HG03175 (cell line): Measurements from ENCODE around the gene RECK.
A peak's percentile ranks its signal among the peaks of the same experiment; 100 is the strongest.
"Not testable (repeated sequence)": the region's sequence is repeated elsewhere in the genome, so short reads cannot be mapped to it uniquely, and the experiment has no call there.

ENCODE experiments used
- ATAC-seq: cut with Tn5 transposase; IDR thresholded peaks from one replicate; pipeline ENCODE4 v1.9.1; 2021; ENCODE audit warnings: mild to moderate bottlenecking, moderate library complexity; ENCODE audit not compliant: unreplicated experiment

Gene RECK, protein sequence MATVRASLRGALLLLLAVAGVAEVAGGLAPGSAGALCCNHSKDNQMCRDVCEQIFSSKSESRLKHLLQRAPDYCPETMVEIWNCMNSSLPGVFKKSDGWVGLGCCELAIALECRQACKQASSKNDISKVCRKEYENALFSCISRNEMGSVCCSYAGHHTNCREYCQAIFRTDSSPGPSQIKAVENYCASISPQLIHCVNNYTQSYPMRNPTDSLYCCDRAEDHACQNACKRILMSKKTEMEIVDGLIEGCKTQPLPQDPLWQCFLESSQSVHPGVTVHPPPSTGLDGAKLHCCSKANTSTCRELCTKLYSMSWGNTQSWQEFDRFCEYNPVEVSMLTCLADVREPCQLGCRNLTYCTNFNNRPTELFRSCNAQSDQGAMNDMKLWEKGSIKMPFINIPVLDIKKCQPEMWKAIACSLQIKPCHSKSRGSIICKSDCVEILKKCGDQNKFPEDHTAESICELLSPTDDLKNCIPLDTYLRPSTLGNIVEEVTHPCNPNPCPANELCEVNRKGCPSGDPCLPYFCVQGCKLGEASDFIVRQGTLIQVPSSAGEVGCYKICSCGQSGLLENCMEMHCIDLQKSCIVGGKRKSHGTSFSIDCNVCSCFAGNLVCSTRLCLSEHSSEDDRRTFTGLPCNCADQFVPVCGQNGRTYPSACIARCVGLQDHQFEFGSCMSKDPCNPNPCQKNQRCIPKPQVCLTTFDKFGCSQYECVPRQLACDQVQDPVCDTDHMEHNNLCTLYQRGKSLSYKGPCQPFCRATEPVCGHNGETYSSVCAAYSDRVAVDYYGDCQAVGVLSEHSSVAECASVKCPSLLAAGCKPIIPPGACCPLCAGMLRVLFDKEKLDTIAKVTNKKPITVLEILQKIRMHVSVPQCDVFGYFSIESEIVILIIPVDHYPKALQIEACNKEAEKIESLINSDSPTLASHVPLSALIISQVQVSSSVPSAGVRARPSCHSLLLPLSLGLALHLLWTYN

DNA sequence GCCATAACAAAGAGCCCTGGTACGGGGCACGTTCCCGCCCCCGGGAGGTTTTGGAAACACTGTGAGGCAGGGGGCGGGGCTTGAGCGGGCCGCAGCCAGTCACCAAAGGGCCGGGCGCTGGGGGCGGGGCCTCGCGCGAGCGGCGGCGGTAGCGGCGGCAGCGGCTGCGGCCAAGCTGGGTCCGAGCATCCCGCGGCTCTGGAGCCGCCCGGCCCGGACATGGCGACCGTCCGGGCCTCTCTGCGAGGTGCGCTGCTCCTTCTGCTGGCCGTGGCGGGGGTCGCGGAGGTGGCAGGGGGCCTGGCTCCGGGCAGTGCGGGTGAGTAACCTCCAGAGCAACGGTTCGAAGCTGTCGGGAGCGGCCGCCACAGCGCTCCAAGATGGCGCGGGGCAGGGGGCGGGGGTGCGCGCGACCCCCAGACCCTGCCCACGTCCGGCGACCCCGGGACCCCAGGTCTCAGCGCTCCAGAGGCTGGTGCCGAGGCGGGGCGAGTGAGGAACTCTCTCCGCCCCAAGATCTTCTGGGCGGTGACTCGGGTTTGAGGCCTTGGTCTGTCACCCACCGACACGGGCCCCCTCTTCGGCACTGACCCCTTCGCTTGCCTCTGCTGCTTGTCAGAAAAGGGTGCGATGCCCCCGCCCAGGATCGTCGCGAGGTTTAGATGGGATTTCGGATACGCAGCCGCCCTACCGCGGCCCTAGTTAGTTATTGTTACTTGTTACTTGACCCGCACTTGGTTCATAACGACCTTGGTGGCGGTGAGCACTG is at the start of gene RECK:
RECK (plus strand) TSS at position 134 of the 769 bp plus-strand sequence; CDS start at position 220, 86 bp downstream.
- ATAC-seq: peak; percentile 80

DNA sequence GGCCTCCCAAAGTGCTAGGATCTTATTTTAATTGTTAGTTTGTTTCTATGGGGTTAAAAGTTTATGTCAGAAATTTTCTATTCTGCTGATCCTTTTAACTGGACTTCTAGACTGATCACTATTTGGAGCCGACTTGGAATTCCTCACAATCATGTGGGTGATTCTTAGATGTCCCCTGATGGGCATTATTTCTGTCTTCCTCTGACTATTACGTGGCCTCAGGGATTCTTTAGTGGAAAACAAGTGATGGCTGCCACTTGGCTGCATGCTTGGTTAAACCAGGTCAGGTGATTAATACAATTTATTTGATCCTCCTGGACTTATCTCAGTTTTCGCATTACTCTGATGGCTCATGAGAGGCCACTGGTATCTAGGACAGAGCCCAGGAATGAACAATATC is 46.6 kb upstream of the RECK start:
- ATAC-seq: no peak

DNA sequence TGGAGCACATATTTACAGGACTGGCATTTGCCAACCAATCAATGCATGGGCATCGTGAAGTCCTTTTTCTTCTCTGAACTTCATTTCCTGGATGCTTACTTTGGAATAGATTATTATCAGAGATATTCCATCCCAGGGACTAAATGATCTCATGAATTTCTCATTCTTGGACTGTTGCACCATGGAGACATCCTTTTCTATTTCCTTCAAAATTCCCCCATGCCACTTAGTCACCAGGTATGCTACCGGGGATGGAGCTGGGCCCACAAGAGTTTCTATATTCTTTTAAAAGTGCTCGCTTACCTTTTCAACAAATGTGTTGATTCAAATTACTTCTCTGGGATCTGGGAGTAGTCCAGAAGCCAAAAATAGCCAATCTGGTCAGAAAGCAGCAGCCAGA is 43.6 kb upstream of the RECK start:
- not testable (repeated sequence) for ATAC-seq

DNA sequence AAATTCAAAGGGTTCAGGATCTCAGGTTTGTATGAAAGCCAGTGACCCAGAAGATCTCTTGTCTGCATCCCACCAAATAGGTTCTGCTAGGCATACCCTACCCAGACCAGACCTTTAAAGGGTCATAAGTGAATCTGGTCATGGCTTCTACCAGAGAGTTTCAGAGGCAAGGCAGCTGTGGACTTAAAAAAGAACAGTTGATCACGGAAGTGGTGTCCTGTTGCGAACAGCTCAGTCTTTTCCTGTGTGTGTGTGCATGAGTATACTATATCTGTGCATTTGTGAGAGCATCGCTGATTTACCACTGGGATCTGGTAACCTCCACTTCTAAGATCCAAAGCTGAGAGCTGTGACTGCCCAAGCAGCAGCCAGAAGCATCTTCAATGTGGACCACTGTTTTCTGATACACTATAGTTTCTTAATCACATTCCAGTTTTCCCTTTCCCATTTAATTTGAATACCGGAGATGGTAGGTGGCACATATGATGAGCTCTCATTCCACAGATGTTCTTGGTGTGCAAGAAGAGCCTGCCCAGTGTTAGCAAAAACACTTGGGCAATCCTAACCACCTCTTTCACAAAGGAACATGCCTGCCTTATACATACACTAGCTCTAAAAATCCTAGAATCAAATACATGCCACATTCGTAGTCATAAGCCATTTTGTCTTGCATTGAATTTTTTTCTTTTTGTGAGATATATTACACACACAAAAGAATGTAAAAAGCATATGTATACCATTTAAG is 42.6 kb upstream of the RECK start:
- ATAC-seq: no peak

DNA sequence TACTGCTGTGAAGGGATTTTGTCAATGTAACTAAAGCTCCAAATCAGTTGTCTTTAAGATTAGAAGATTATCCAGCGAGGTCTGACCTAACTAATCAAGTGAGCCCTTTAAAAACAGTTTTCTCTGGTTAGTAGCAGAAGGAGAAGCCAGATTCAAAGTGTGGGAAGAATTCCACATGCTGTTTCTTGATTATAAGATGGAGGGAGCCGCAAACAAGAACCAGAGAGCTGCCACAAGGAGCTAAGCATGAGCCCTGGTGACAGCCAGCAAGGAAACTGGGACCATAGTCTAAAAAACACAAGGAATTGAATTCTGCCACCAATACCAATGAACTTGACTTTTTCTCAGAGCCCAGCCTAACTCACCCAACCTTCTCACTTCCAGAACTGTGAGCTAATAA is 41.8 kb upstream of the RECK start:
- ATAC-seq: no peak

DNA sequence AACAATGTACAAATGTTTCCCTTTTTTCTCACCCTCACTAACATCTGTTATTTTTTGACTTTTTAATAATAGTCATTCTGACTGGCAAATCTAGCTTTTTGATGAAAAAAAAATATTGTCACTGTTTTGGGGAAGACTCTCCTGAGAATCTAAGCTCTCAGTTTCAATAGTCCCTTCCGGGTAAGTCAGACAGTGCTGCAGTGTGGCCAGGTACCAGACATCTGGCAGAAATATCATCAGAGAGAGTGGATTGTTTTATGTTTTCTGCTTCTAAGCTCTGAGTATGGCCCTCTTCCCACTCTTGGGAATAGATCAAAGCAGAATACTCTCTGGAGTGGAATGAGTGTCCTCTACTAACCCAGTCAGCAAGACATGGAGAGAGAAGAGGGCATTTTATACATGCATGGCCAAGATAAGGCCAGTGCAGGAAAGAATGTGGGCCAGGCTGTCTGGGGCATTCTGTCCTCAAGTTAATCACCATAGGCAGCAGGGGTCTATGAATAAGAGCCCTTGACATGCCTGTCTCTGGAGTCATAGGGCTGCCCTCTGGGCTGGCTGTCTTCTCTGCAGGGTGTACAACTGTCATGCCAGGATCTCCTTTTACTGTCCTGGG is 40.2 kb upstream of the RECK start:
- ATAC-seq: no peak

DNA sequence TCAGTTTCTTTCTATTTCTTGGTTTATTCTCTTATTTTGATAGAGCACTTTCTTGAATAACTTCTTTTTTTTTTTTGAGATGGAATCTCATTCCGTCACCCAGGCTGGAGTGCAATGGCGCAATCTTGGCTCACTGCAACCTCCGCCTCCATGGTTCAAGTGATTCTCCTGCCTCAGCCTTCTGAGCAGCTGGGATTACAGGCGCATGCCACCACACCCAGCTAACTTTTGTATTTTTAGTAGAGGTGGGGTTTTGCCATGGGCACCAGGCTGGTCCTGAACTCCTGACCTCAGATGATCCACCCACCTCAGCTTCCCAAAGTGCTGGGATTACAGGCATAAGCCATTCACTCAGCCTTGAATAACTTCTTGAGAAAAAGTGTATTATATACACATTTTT is 39.7 kb upstream of the RECK start:
- not testable (repeated sequence) for ATAC-seq

DNA sequence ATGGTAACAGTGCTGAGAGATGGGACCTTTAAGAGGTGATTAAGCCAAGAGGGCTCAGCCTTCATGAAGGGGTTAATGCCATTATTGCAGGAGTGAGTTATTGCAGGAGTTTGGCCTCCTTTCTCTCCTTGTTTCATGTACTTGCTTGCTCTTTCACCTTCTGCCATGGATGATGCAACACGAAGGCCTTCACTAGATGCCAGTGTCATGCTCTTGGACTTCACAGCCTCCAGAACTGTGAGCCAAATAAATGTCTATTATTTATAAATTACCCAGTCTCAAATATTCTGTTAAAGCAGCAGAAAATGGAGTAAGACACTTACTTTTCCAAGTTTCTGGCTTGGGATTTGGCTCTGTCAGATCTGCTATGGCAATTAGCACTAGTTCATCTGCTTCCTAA is 38.4 kb upstream of the RECK start:
- ATAC-seq: no peak

DNA sequence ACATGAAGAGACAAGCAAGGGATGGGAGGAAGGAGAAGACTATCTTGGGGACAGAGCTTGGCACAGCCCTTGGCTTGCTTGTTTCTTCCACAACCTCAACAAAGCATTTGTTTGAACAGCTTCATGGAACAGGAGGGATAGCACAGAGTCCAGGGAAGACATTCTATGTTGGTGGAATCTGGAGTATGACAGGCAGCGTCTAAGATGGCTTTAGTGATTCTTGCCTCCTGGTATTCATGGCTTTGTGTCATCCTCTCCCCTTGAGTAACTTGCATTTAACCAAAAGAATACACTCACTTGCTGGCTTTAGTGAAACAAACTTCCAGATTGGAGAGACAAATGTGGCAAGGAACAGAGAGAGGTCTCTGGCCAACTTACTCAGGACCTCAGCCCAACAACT is 30.8 kb upstream of the RECK start:
- ATAC-seq: no peak

DNA sequence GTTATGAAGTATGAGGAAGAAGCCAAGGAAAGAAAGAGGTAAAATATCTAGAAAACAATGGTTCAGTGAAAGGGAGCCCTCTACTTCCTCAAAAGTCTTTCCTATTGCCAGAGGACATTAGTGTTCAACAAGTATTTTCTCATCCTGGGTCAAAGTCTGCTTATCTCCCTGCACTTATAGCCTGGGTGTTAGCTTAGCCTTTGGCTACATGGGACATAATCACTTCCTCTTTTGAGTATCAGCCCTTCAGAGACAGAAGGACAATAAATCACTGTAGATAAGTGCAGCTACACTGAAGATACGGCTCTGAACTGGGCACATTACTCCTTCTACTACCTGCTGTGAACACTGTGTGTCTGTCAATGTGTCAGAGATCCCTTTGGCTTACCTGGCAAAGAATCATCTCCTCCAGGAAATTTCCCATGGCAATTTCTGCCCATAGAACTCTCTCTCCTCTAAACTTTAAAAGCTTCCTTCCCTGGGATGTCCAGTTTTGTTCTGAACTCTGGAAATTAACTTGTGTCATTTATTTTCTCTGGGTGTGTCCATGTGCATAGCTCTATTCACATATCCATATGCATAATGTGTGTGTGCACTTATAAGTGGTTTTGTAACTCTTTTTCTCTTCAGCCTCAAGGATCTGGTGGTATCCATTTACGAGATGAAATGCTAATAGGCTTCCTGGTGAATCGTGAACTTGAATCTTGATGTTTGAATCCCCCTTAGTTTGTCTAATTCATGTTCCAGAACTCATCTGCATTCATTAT is 30.0 kb upstream of the RECK start:
- ATAC-seq: no peak

DNA sequence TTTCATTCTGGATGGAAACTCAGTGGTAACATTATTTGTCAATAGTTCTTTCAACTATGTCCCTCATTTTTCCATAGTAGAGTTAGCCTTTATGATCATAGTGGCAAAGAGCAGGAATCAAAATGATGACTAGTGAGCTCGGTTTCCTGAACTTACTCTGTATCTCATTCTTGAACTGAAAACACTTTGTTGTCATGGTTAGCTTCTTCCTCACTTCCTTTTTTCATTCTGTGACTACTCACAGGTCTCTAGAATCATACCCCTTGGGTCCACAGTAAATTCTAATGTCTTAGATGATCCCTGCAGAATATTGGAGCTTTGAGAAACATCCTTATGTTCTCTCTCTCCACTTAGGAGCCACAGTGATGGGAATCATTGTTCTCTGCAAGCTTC is 29.4 kb upstream of the RECK start:
- ATAC-seq: peak; percentile 71

DNA sequence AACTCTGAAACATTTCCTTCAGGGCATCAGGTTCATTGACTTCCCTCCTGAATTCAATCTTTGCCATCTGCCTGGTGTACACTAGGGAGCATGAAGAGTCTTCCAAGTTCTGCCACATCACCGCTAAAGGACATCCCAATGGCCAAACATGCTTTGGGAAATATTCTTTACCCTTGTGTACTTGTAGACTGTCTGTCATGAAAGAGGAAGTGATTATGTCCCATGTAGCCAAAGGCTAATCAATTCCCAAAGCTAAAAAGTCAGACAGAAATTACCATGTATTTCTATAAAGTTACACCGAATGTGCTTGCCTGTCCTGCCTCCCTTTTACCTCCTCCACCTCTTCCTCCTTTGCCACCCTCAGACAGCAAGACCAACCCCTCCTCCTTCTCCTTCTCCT is 28.9 kb upstream of the RECK start:
- no peak for ATAC-seq

DNA sequence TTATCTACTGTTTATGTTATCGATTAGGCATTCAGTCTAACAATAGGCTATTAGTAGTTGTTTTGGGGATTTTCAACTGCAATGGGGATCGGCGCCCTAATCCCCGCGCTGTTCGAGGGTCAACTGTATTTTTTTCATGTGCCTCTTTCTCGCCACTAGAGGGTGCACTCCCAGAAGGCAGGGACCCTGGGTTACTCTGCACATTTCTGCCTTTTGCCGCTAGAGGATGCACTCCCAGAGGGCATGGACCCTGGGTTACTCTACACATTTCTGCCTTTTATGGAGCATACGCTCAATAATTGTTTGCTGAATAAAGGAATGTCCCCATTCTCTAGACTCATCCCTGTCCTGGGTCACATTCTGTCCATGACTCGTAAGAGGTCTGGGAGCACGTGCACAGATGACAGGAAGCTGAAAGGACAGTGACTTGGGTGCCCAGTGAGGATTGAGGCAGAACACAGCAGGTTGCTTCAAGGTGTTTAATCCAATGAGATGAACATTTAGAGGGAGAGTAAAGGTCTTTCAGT is 27.9 kb upstream of the RECK start:
- no peak for ATAC-seq

DNA sequence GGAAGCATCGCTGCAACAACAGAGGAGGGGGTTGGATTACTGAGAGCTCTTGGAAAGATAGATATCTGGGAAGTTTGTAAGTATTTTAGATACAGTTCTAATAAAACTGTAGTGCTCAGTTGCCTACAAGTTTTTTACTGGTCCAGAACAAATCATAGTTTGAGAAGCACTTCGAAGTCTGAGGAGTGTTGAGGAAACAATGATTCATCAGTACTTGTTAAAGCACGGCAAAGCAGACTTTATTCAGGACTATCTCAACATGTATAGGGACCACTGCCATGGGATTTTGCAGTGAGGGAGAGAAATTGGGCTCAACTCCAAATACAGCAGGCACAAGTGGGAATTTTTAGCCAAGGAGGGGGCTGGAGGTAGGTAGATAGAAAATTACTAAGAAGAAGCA is 25.3 kb upstream of the RECK start:
- no peak for ATAC-seq

DNA sequence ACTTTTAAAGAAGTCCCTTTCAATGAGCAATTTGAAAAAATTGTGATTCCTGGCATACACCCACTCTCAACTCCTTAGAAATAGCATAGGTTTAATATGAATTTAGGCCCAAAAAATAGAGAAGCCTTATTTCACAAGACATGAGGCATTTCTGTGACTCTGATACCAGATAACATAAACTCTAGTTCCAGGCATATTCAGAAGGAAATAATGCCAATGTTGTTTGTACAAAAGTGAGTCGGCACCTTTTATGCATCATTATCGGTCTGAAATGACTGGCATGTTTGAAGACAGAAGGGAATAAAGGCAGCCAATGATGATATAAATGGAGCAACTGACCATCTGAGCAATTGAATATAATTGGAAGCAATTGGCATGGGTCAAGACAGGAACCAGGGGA is 19.4 kb upstream of the RECK start:
- ATAC-seq: no peak

DNA sequence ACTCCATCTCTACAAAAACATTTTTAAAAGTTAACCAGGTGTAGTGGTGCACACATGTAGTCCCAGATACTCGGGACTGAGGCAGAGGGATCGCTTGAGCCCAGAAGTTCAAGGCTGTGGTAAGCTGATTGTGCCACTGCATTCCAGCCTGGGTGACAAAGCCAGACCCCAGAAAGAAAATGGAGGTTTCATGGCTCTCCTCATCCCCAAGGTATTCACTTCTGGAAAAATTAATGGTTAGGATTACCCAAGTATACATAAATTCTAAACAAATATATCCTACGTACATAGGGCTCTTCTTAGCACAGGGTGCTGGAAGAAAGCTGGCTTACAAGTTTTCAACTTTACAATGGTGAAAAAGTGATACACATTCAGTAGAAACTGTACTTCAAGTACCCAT is 18.6 kb upstream of the RECK start:
- ATAC-seq: no peak

DNA sequence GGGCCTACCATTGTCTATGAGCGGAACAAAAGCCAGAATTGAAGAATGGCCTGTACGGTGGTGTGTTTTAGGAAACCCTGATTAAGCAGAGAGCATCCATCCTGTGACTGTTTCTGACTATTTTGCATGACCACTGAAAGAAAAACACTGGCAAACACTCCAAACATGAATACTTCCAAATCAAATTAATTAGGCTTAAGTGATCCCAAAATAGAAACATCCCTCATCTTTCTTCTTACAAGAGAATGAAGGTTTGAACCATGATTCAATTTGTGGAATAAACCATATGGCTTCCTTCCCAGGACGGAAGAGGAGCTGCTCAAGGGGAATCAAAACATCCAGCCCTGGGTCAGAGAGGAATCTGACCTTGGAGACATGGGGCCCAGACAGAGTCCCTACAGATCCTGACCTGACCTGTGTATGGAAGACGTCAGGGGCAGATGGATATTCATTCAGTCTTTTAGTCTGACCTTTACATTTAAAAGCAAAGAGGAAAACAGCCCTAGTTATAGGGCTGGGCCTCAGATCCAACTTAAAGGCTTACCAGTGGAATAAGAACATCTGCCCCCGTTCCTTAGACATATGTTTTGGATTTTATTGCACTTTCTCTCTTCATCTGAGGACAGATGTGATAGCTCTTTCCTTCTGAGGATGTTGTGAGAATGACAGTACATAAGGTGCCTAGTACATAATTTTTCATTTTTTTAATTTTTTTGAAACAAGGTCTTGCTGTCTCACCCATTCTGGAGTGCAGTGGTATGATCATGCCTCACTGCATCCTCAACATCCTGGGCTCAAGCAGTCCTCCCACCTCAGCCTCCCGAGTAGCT is 17.6 kb upstream of the RECK start:
- no peak for ATAC-seq

DNA sequence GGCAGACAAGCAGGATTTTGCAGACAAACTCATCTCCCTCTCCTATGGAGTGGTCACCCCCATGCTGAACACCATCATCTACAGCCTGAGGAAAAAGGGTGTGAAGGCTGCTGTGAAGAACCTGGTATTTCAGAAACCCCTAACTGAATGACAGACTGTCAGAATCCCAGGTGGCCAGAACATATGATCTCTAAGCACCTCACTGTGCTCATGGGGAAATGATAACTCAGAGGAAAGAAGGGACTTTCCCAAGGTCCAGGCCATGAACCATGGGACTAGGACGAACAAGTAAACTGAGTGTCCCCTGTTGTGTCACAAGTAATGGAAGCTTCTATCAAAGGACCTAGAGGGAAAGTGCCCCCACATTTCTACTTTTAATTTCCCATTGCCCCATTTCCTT is 14.7 kb upstream of the RECK start:
- no peak for ATAC-seq
